Measurements from ENCODE around the gene ZMYM1. TPM values are rescaled to one million over a fixed set of nuclear protein-coding genes. Genes with fewer than 3 reads are reported as not detected.
"Not testable (repeated sequence)": the region's sequence is repeated elsewhere in the genome, so short reads cannot be mapped to it uniquely, and the experiment has no call there.

ZMYM1 gene
- total RNA-seq, 1 experiment from 2014 or later, result 29.4 TPM

DNA sequence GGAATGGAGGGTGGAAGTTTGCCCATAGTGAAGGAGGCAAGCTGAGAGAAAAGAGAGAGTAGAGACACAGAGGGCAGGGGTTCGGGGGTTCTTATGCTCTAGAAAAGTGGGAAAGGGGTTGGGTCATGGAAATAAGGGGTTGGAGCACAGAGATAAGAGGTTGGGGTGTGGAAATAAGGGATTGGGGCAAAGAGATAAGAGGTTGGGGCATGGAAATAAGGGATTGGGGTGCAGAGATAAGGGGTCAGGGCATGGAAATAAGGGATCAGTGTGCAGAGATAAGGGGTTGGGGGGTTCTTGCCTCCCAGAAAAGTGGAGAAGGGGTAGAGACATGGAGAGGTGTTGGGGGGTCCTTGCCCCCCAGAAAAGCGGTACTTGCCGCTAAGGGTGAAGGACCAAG lies 57.6 kb downstream of the ZMYM1 start:
- H3K79me2 ChIP-seq (ENCODE audit: insufficient read depth, low read length), result no peaks in the 10 kb centered on the region
- Mint-ChIP-seq H3K27me3 (ENCODE audit: low read depth) (peaks cover 12% of the 10 kb centered on the region), H3K4me3 (no peak overlapping the region), H3K4me1 (peaks cover 2 to 5% of the 10 kb centered on the region in 2 experiments; a peak in 2 of 4 replicates), H3K36me3 (ENCODE audit: insufficient read depth in 1 of 3, low read depth in 3 of 3) (peaks cover 7 to 18% (median 7%) of the 10 kb centered on the region in 3 experiments), H3K9me3 (peaks cover 17 to 20% of the 10 kb centered on the region in 2 experiments; a peak in 4 of 5 replicates), H3K27ac (no peak overlapping the region)
- no peak overlapping the region for H3K9ac ChIP-seq (ENCODE audit: extremely low read depth, insufficient read length, low read length)
- H3K14ac ChIP-seq (ENCODE audit: insufficient read depth, low read length), result no peak overlapping the region
- no peak overlapping the region for H3T11ph ChIP-seq (ENCODE audit: low read length)
- H3K18ac ChIP-seq (ENCODE audit: insufficient read length, low read depth, low read length), result no peak overlapping the region
- H2BK15ac ChIP-seq (ENCODE audit: low read depth, low read length), result no peak overlapping the region
- H3K4ac ChIP-seq (ENCODE audit: low read depth, low read length), result no peak overlapping the region
- H3K23me2 ChIP-seq (ENCODE audit: insufficient read length, low read depth, low read length, poor library complexity, severe bottlenecking), result no peaks in the 10 kb centered on the region
- no peak overlapping the region for H2AFZ ChIP-seq (ENCODE audit: low read length)
- DNase-seq, result no peak
- no peaks in the 10 kb centered on the region for H3K27me3 ChIP-seq (ENCODE audit: insufficient read depth, low read length)
- no peaks in the 10 kb centered on the region for H3K79me1 ChIP-seq (ENCODE audit: insufficient read depth, low read depth, low read length, poor library complexity, severe bottlenecking)
- no peak overlapping the region for H4K8ac ChIP-seq (replicated peaks; ENCODE audit: insufficient read length, low read depth, low read length)
- H3K27ac ChIP-seq (ENCODE audit: insufficient read length, low read depth, low read length), result no peak overlapping the region
- no peak overlapping the region for H2AK5ac ChIP-seq (ENCODE audit: insufficient read length, low read length)
- no peak overlapping the region for H2BK5ac ChIP-seq (ENCODE audit: insufficient read length, low read length)
- H3K56ac ChIP-seq (ENCODE audit: insufficient read length, low read depth, low read length), result no peak overlapping the region
- no peak overlapping the region for H2BK12ac ChIP-seq (ENCODE audit: insufficient read length, low read depth, low read length)
- H2BK20ac ChIP-seq (ENCODE audit: low read depth, low read length, poor library complexity, severe bottlenecking), result no peak overlapping the region
- H3K4me1 ChIP-seq (ENCODE audit: insufficient read depth, low read length), result no peaks in the 10 kb centered on the region
- TF ChIP-seq, protein P1, sequence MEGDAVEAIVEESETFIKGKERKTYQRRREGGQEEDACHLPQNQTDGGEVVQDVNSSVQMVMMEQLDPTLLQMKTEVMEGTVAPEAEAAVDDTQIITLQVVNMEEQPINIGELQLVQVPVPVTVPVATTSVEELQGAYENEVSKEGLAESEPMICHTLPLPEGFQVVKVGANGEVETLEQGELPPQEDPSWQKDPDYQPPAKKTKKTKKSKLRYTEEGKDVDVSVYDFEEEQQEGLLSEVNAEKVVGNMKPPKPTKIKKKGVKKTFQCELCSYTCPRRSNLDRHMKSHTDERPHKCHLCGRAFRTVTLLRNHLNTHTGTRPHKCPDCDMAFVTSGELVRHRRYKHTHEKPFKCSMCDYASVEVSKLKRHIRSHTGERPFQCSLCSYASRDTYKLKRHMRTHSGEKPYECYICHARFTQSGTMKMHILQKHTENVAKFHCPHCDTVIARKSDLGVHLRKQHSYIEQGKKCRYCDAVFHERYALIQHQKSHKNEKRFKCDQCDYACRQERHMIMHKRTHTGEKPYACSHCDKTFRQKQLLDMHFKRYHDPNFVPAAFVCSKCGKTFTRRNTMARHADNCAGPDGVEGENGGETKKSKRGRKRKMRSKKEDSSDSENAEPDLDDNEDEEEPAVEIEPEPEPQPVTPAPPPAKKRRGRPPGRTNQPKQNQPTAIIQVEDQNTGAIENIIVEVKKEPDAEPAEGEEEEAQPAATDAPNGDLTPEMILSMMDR (conservative IDR thresholded peaks at IDR 0.05), result no peak
- H3K23ac ChIP-seq (ENCODE audit: insufficient read length, low read depth, low read length), result no peak overlapping the region
- H4K5ac ChIP-seq (ENCODE audit: insufficient read length, low read depth, low read length), result no peak overlapping the region
- no peaks in the 10 kb centered on the region for H3K9me3 ChIP-seq (ENCODE audit: control insufficient read depth, low read depth, low read length)
- no peak overlapping the region for H3K4me2 ChIP-seq (ENCODE audit: insufficient read depth, insufficient read length, low read length)
- no peak overlapping the region for H2BK120ac ChIP-seq (ENCODE audit: low read depth, low read length, poor library complexity, severe bottlenecking)
- H4K20me1 ChIP-seq (ENCODE audit: control insufficient read depth, insufficient read depth, insufficient read length), result no peaks in the 10 kb centered on the region
- no peak overlapping the region for H4K91ac ChIP-seq (ENCODE audit: insufficient read length, low read depth, low read length)
- no CpG with 5 or more reads among the region's 3 CpGs for WGBS (ENCODE audit: extremely low coverage, insufficient read length, low lambda C conversion rate)

DNA sequence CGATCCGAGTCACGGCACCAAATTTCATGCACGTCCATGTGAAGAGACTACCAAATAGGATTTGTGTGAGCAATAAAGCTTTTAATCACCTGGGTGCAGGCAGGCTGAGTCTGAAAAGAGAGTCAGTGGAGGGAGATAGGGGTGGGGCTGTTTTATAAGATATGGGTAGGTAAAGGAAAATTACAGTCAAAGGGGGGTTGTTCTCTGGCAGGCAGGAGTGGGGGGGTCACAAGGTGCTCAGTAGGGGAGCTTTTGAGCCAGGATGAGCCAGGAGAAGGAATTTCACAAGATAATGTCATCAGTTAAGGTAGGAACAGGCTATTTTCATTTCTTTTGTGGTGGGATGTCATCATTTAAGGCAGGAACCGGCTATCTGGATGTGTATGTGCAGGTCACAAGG lies 58.4 kb downstream of the ZMYM1 start:
- not testable (repeated sequence) for DNase-seq; H2BK20ac ChIP-seq (ENCODE audit: low read depth, low read length, poor library complexity, severe bottlenecking); H3K18ac ChIP-seq (ENCODE audit: insufficient read length, low read depth, low read length); H2BK5ac ChIP-seq (ENCODE audit: insufficient read length, low read length); H3K14ac ChIP-seq (ENCODE audit: insufficient read depth, low read length); H3K9me3 ChIP-seq (ENCODE audit: control insufficient read depth, low read depth, low read length); H3K4me1 ChIP-seq (ENCODE audit: insufficient read depth, low read length); H3K79me2 ChIP-seq (ENCODE audit: insufficient read depth, low read length); H2AFZ ChIP-seq (ENCODE audit: low read length); H3K79me1 ChIP-seq (ENCODE audit: insufficient read depth, low read depth, low read length, poor library complexity, severe bottlenecking); H3K4ac ChIP-seq (ENCODE audit: low read depth, low read length); H3K4me1 Mint-ChIP-seq; H3K23me2 ChIP-seq (ENCODE audit: insufficient read length, low read depth, low read length, poor library complexity, severe bottlenecking); H3K9ac ChIP-seq (ENCODE audit: extremely low read depth, insufficient read length, low read length); H3K4me2 ChIP-seq (ENCODE audit: insufficient read depth, insufficient read length, low read length); H3K23ac ChIP-seq (ENCODE audit: insufficient read length, low read depth, low read length); H3K27me3 ChIP-seq (ENCODE audit: insufficient read depth, low read length); H3K4me3 Mint-ChIP-seq; H2BK120ac ChIP-seq (ENCODE audit: low read depth, low read length, poor library complexity, severe bottlenecking); H4K5ac ChIP-seq (ENCODE audit: insufficient read length, low read depth, low read length); H3T11ph ChIP-seq (ENCODE audit: low read length); H3K56ac ChIP-seq (ENCODE audit: insufficient read length, low read depth, low read length); H4K8ac ChIP-seq (replicated peaks; ENCODE audit: insufficient read length, low read depth, low read length); H3K27ac ChIP-seq (ENCODE audit: insufficient read length, low read depth, low read length); H2BK12ac ChIP-seq (ENCODE audit: insufficient read length, low read depth, low read length); H4K91ac ChIP-seq (ENCODE audit: insufficient read length, low read depth, low read length); H4K20me1 ChIP-seq (ENCODE audit: control insufficient read depth, insufficient read depth, insufficient read length); H2BK15ac ChIP-seq (ENCODE audit: low read depth, low read length); H2AK5ac ChIP-seq (ENCODE audit: insufficient read length, low read length)
- WGBS (ENCODE audit: extremely low coverage, insufficient read length, low lambda C conversion rate), result no CpG with 5 or more reads among the region's 5 CpGs
- peaks cover 17 to 20% of the 10 kb centered on the region in 2 experiments; a peak in 4 of 5 replicates for H3K9me3 Mint-ChIP-seq
- peak overlapping the region in 1 of 3 experiments; percentile 59; a peak in 1 of 7 replicates for H3K27ac Mint-ChIP-seq
- peaks cover 12% of the 10 kb centered on the region for H3K27me3 Mint-ChIP-seq (ENCODE audit: low read depth)
- peaks cover 7 to 18% (median 7%) of the 10 kb centered on the region in 3 experiments for H3K36me3 Mint-ChIP-seq (ENCODE audit: insufficient read depth in 1 of 3, low read depth in 3 of 3)
